Fibroblast of skin of scalp (primary cell): ENCODE results near the gene MPPED1.

Source experiments
- DNase-seq: peaks from one replicate; pipeline ENCODE4 v3.0.0-alpha.2; 2013

MPPED1 gene

DNA sequence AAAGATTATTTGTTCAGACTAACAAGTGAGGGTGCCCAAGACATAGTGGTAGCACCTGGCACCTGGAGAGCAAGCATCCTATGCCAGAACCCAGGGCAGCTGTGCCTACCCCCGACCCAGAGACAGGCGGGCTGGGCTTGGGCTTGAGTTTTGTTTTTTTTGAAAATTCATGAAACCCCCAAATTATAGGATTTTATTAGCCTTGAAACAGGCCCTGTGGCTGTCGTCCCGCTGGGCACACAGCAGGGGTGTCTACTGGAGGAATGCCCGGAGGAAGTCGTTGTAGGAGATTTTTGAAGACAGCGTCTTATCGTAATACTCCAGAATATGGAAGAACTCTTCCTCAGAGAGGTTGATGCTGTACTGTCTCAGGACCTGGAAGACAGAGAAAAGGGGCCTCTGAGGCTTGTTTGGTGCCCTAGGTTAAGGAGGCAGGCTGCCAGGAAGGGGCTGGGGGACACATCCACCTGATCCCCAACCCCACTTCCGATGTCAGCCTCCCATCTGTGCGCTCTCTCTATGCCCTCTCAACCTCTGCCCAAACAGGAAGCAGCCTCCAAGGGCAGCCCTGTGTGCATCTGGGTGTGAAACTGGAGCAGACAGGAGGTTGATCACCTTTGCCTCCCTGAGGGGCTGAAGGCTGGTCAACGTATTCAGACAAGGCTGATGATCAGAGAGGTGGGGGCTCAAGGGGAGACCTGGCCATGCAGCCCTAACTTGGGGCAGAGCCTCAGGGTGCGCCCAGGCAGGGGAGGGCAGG, 117.0 kb downstream of the MPPED1 start:
- DNase-seq, result no peak

DNA sequence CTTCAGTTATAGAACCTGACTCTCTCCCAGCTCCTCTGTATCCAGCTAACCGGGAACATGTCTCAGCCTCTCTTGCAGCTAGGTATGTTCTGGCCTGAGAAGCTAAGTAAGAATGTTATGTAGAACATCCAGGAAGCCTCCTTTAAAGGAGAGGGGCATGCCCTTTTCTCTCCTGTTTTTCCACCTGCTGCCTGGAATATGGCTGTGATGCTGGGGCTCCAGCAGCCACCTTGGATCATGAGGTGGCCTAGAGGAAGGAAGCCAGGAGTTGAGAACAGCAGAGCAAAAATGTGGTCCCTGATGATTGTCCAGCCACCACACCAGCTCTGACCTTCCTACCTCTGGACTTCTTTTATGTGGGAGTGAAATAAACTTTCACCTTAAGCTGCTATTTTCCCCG, 117.6 kb downstream of the MPPED1 start:
- DNase-seq, result no peak

DNA sequence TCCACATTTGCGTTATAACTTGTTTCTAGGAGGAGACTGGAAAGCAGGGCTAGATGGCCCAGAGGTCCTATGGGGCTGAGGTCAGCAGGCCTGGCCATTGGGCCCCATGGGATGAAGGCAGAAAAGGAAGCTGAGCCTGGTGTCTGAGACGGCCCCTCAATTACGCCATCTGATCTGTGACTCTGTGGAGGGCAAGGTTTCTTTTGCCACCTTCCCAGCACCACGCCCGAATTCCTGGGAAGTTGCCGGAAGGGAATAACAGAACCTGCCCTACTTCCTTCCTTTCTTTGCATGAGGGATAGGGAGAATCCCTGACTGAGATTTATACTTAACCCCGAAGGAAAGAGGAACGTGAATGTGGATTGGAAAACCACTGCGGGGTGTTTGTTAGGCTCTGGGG, 118.1 kb downstream of the MPPED1 start:
- DNase-seq, result no peak

DNA sequence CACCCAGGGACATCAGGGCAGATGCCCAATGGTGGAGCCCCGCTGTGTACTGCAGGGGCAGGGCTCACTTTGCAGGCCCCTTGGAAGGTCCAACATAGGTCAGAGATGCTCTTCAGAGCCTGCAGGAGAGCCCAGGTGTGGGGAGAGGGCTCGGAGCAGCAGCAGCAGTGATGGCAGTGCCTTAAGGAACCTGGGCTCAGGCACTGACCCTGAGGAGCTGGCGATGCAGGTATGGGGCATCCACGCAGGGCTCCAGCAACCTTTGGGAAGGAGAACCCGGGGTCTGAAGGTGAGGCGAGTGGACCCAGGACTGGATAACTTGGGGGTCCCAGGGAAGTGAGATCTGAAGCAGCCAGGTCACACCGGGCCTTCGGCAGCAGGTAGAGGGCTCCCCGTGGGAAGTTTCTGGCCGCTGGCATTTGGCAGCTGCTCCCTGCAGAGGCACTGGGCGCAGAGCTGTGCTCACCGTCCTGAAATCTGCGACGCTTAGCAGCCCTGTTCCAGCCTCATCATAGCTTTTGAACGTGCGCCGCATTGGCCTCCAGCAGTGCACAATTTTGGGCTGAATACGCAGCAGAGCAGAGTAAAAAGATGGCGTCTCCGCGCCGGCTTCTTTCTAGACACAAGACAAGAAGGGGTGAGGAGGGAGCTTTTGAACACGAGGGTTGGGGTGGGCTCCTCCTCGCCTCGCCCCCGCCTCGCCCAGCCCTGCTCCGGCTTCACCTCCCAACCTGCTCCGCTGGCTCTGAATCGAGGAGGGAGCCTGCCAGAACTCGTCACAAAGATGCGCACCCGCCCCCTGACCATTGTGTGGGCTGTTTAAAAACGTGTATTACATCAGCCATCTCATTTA, 118.8 kb downstream of the MPPED1 start:
- no peak for DNase-seq

DNA sequence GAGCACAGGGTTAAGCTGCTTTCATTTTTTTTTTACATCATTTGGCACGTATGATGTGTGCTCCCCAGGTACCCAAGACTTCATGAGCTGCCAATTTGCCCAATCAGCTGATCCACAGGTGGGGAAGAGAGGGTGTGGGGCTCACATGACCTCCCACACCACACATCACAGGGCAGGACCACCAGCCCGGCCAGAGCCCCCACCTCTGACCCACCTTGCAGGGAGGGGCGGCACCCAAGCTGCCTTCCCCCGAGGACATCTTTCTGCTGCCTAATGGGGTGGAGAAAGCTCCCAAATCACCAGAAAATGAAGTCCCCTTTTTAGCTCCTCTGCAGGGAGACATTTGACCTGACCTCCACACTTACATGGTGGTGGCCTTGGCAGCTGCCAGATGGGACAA, 119.8 kb downstream of the MPPED1 start:
- no peak for DNase-seq

DNA sequence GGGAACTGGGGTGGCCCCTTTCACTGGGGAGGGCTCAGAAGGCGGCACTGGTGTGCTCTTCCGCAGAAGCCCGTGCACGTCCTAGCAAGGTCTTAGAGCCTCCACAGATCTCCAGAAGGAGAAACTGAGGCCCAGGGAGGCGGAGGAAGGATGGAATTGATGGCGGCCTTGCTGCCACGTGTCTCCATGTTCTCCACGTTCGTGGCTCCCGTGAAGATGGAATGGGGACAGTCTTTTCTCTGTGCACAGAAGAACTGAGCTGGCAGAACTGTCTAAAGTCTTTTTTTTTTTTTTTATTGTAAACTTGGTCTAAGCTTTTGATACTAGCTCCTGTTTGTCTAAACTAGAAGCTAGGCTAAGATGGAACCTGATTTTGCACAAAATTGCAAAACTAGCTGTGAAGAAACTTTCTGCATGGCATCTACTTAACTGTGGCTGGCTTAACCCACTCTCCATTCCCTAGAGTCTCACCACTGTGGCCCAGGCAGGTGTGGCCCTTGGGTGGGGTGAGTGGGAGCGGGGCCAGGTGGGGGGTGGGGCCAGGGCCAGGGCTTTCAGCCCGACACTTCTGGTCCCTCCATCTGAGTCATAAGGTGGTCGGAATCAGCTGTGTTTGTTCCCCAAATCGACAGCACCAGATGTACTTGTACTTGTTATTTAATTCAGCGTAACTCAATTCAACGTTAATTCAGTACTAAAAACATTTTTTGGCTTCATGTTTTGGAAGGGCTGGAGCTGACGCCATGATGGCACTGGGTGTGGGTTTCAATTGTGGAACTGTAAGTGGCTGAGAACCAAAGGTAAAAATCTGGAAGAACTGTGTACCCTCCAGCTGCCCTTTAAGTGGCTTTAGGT, 120.7 kb downstream of the MPPED1 start:
- DNase-seq, result no peak

DNA sequence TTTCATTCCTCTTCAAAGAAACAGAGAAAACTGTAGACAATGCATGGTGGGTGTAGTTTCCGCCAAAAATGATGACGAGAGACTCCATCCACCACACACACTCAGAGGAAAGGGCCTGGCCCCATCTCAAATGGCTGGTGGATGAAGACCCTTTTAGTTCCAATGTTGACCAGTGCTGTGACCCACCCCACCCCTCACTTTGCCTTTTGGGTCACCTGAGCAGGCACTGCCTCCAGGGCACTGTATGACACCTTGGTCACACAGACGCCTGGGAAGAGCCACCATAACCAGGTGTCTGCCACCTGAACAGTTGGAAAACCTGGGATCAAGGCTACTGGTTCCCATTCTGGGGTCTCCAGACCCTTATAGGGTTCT, 121.3 kb downstream of the MPPED1 start:
- DNase-seq, result no peak

DNA sequence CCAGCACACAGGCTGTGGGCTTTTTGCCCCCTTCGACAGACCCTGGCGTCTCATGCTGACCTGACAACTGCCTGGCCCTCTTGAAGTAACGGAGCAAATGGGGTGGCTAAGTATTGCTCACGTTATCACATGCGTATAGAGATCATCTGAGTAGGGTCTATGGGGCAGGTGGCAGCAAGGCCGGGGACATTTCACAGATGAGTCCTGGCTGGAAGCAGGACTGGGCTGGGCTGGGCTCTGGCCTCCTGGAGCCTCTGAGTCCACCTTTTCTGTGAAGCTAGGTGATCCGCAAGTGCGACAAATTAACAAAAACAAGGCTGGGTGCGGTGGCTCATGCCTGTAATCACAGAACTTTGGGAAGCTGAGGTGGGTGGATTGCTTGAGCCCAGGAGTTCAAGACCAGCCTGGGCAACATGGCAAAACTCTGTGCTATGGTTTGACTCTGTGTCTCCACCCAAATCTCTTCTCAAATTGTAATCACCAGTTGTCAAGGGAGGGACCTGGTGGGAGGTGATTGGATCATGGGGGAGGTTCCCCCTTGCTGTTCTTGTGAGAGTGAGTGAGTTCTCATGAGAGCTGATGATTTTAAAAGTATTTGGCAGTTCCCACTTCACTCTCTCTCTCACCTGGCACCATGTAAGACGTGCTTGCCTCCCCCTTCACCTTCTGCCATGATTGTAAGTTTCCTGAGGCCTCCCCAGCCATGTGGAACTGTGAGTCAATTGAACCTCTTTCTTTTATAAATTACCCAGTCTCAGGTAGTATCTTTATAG, 122.0 kb downstream of the MPPED1 start:
- DNase-seq, result no peak

DNA sequence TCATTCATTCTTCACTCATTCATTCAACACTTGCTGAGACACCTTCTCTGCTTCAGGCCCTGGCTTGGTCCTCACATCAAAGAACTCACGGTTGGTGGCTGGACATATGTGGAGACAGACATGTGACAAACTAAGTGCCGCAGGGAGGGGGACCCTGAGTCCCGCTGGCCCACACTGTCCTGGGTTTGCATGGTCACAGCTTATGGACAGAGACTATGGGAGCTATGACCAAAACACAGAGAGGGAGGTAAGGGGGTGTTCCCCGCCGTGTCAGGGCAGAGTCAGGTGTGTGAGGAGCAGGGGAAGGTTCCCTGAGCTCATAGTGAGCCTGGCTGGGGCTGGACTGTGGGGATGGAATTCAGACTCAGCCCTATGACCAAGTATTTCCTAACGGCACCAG, 123.1 kb downstream of the MPPED1 start:
- no peak for DNase-seq

DNA sequence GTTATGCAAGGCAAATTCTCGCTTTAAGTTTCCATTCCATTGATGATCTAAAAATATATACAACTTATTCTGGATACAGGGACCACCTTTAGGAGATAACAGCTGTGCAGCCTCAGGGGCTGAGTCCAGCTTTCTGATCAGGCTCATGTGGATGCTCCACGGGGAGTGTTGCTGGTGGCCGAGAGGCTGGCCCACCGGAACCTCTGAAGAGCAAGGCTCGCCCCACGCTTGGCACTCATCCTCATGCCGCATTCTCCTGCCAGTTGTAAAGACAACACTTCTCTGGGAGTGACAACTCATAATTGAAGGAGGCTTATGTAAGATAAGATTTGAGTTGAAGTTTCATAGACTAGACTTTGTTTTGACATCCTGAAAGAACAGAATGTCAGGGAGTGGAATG, 123.5 kb downstream of the MPPED1 start:
- DNase-seq, result no peak

DNA sequence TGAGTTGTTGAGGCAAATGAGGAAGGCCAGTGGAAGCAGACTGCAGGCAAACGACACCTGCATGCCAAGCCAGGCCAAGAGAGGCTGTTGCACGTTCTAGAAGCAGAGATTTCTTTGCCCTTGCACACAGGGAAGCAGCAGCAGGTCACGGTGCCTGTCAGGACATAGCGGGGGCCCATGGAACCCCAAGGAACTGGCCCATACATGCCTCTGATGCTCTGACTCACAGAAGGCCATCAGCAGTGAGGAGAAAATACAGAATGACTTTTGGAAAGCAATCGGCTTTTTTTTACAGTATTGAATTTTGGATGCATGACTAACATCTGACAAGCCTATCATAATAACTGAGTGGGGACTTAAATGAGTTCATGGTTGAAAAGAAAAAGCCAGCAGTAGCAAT, 123.9 kb downstream of the MPPED1 start:
- no peak for DNase-seq

DNA sequence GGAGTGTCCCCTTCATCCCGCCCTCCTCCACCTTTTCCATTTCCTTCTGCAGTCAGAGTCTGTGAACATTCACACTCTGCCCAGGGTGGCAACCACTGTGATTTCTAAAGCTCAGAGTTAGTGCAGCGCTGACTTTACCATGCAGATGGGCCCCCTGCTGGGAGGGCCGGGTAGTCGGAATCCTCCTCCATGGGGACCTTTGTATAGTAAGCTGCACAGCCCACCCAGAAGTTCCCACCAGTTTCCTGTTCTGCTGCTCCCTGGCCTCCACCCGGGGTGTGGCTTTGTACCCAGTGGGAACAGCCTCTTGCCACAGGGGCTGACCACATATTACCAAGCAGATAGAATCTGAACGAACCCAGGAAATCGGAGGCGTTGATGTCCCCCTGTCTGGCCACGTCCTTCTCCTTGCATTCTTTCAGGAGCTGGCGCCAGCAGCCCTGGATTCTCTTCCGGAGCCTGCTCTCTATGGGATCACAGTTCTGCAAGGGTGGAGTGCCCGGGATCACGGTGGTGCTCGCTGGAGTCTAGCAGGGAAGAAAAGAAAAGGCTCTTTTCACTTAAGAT, 125.3 kb downstream of the MPPED1 start:
- no peak for DNase-seq

DNA sequence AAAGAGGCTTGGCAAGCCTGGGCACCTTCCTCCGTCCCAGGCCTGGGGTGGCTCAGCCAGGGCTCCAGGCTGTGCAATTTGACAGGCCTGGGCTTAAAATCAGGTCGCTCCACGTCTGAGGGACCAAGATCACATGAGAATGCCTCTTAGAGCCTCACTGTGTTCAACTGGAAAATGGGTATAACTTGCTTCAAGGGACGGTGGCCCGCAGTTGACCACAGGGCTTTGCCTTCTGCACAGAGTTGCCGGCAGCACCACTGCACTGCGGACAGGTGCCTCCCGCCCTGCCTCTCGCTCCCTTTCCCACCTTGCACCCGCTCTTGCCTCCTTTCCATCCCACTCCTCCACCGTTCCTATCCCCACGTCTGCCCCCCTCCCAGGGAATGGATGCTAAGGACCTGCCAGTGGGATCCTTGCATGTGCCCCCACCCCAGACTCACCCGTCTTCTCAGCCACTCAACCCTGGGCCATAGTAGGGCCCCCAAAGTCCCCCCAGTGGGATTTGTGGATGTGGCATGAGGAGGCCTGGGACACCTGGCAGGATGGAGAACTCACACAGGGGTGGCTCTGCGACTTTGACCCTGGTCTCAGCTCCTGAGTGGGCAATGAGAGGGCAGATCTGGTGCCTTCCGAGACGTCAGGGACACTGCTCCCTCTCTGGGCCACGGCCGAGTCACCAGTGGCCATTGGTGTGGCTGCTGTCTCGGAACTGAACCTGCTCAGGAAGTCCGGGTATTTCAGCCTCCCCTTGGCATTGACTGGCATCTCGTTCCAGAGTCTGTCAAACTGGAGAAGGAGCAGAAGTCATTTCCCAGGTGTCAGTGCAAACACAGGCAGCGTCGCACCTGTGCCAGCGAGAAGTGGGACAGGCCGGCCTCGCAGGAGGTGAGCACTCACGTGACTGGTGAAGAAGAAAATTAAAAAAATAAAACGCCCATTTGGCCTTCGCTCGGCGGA, 128.0 kb downstream of the MPPED1 start:
- DNase-seq, result no peak

DNA sequence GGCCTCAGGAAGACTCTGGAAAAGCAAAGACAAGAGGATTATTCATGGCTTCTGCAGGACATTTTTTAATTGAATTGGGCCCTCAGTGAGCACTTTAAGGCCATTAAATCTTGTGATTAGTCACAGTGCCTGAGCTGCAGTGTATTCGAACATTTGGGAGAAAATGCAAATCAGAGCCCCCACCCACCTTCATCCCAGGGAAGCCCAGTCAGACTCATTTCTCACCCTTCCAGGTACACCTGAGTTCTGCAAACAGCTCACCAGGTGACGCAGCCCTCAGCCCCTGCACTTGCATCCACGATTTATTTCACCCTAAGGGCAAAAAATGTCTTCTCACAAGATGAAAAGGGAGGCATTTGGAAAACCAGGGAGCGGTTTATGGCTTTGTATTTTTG, 128.7 kb downstream of the MPPED1 start:
- DNase-seq, result no peak

DNA sequence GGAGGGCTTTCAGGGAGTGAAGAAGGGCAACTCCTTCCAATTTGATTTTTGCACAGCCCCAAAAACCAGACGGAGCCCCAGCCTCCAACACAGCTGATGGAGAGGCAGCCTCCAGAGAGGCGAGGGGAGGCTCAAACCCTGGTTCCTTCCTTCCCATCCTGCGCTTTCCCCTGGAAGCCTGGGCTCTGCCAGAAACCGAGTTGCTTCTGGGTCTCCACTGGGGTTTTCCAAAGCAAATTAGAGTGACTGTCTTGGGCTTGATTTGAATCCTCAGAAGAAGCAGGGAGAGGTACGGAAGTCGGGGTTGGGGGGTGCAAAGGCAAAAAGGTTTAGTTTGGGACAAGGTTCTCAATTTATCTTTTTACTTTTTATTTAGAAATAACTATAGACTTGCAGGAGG, 129.2 kb downstream of the MPPED1 start:
- no peak for DNase-seq

DNA sequence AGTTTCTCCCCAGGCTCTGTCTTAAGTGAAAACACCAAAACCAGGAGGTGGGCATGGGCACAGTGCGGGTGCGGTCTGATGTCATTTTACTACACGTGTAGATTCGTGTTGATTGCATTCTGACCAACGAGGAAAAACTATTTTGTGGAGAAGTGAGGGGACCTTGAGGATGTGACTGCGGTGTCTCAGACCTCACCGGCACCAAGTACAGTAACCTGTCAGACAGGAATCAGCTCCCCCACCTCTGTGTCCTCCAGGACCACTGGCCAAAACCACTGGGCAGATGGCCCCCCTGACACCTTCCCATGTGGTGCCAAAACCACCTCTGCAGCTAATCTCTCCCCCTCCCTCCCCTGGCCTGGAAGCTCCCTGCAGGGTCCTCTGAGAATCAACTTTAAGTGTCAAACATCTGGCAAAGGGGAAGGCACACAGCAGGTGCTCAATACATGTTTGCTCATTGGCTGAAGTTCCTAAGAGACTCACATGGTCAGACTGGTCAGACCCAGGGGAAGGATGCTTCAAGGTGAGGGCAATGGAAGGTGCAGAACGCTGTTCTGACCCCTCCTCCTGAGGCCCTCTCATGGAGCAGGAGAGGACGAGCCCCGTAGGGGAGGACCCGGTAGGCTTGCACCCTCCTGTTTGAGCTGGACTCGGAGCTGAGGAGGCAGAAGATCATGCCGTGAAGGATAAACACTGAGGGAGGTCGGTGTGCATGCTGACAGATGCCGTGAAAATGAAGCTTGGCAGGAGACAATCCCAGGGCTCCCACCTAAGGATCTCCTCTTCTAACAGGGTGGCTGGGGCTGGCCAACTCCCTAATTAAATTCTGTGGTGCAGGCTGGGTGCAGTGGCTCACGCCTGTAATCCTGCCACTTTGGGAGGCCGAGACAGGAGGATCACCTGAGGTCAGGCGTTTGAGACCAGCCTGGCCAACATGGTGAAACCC, 129.9 kb downstream of the MPPED1 start:
- DNase-seq, result no peak

DNA sequence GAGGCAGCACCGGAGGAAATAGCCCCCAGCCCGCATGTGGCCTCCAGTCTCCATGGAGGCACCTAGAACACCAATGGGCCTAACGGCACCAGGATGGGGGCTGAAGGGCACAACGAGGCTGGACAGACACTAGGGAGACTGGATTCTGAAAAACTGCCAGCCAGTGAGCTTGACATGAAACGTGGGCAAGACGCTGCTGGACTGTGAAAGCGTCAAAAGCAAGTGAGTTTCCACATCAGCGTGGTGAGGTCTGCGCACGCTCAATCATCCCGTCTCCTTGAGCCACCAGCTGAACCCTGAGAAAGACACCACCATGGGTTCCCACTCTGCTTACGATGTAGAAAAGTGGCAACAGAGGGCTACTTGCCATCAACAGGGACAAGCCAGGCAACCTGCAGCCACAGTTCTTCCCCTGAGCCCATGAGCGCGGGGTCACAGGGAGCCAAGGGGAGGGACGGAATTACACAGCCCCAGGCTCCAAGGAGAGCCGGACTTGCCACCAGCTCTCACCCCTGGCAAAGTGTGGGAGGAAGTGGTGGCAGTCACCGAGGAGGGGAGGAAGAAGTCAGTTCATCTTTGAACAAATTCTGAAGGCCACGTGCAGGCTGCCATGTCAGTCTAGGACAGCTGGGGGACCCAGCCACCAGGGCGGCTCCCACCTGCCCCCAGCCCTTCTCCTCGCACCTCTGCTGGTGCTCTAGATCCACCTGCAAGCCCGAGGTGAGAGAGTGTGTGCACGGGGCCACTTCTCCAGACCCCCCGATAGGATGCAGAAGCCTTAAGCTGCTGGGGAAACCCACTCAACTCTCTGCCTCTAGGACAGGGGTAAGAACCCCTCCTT, 131.1 kb downstream of the MPPED1 start:
- DNase-seq, result no peak

DNA sequence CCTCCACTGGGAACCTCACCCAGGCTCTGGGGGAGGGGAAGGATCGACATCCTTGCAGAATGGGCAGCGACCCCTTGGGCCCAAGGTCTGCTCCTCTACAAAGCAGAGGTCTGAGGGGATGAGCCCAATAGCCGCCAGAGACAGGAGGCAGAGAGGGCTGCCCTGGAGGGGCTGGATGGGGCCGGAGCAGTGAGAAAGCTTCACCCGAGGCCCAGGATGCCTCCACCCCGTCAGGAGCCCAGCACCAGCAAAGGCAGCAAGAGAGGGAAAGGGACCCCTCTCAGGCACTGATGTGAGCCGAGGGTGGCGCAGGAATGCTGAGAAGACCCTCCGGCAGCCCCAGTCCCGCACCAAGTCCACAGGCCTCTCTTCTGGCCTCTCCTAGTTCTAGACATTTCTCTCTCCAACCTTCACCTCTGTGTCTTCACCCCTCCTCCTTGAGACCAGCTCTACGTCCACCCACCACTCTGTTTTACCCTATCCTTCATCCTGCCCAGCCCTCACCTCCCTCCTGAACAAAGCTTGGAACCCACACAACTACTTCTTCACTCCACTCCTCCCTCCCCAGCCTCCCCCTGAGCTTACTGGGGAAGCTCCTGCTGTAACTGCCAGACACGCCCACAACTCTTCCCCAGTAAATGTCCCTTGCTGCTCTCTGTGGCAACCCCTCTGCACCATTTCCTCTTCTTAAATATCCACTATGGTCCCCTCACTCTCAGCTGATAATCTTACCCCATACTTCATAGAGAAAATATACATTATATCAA, 131.9 kb downstream of the MPPED1 start:
- no peak for DNase-seq
